Measurements from ENCODE around the gene GPR84. TPM values are rescaled to one million over a fixed set of nuclear protein-coding genes. Genes with fewer than 3 reads are reported as not detected.
A peak's percentile ranks its signal among the peaks of the same experiment; 100 is the strongest.

Gene GPR84
- total and polyA plus RNA-seq, 2 of the 8 experiments (the other 6 are each of a cell fraction or from before 2014, with no cell fraction given): 0.09 TPM; not detected in 1

GRCh38 chr12:54411391-54412241 lies 47.3 kb upstream of the GPR84 start:
- H3K4ac ChIP-seq (replicated peaks; ENCODE audit: insufficient read length, low read depth, low read length): no peak overlapping the region
- no peak overlapping the region for H3K14ac ChIP-seq (ENCODE audit: insufficient read length)
- H4K20me1 ChIP-seq (replicated peaks in 1 of 2; ENCODE audit: control insufficient read depth in 1 of 2, insufficient read depth in 2 of 2, low read length in 2 of 2): peaks cover 2% of the 10 kb centered on the region in 2 experiments
- H3K56ac ChIP-seq (replicated peaks; ENCODE audit: insufficient read length, low read depth, low read length): no peak overlapping the region
- H3K23me2 ChIP-seq (ENCODE audit: low read depth, low read length): no peaks in the 10 kb centered on the region
- TF ChIP-seq KDM5A (IDR thresholded peaks at IDR 0.05; ENCODE audit: low read length): no peak
- peak; percentile 72 for TF ChIP-seq USF2 (IDR thresholded peaks at IDR 0.05; ENCODE audit: low read length)
- no peak for TF ChIP-seq PHF8 (conservative IDR thresholded peaks at IDR 0.05; ENCODE audit: low read depth, low read length)
- no peak overlapping the region for H2BK5ac ChIP-seq (ENCODE audit: low read depth, low read length)
- no peak overlapping the region for H3K4me3 ChIP-seq (ENCODE audit: extremely low read depth in 1 of 4, insufficient read depth in 2 of 4, low read depth in 3 of 4, low read length in 4 of 4)
- ChIA-PET POLR2A (ENCODE audit: partially characterized antibody) (interaction anchor here (0.8 to 2.0 kb wide), 4 partner anchors 9 to 15 kb away, joined by 3 to 9 read pairs (median 4); no protein-coding TSS in a partner anchor), CTCF (ENCODE audit: partially characterized antibody) (interaction anchor here (0.7 to 12.1 kb wide), 11 partner anchors 11 to 160 kb away, joined by 4 to 271 read pairs (median 5); partner anchors contain the start of gene ZNF385A)
- no peak overlapping the region for H3K23ac ChIP-seq (ENCODE audit: insufficient read length)
- H4K8ac ChIP-seq (ENCODE audit: extremely low read depth, insufficient read depth, low read length): no peak overlapping the region
- H3K18ac ChIP-seq (ENCODE audit: extremely low read depth, low read length): peak overlapping the region; percentile 38
- no peak overlapping the region for H2BK15ac ChIP-seq (ENCODE audit: low read length)
- FAIRE-seq (no peak), DNase-seq (ENCODE audit: low read depth in 1 of 2, low spot score in 2 of 2) (peak in 1 of 2 experiments; percentile 67)
- H2BK12ac ChIP-seq (ENCODE audit: low read depth, low read length): peak overlapping the region; percentile 63; the same call in 1 of the 2 replicates
- no peak overlapping the region for H3K4me2 ChIP-seq (ENCODE audit: insufficient read depth in 1 of 2, low read depth in 2 of 2, low read length in 2 of 2)
- peaks cover 0 to 2% (median 0%) of the 10 kb centered on the region in 4 experiments; a peak in 3 of 8 replicates for H3K36me3 ChIP-seq (ENCODE audit: control insufficient read depth in 2 of 4, insufficient read depth in 4 of 4, low read length in 3 of 4)
- H2BK120ac ChIP-seq (replicated peaks; ENCODE audit: low read depth, low read length): no peak overlapping the region
- peaks cover 0 to 7% (median 0%) of the 10 kb centered on the region in 4 experiments; a peak in 2 of 7 replicates for H3K4me1 ChIP-seq (replicated peaks in 1 of 4; ENCODE audit: control insufficient read depth in 3 of 4, insufficient read depth in 4 of 4, low read length in 3 of 4)
- H3K27ac ChIP-seq (ENCODE audit: low read depth, low read length): no peak overlapping the region
- no peaks in the 10 kb centered on the region for H3K9me3 ChIP-seq (ENCODE audit: insufficient read depth in 2 of 2, low read depth in 1 of 2, low read length in 1 of 2)
- no peak overlapping the region for H2BK20ac ChIP-seq (ENCODE audit: low read length)
- no peak overlapping the region for H2AFZ ChIP-seq (ENCODE audit: low read length)
- no peak overlapping the region for H2AK5ac ChIP-seq (ENCODE audit: low read depth, low read length)
- H3K9ac ChIP-seq (replicated peaks in 1 of 4; ENCODE audit: extremely low read depth in 1 of 4, low read depth in 3 of 4, low read length in 3 of 4): peak overlapping the region in 1 of 4 experiments; percentile 24; a peak in 1 of 7 replicates
- 67% methylated on average over 7 of the region's 10 CpGs; no CpG with 5 or more reads in 1 of the 2 experiments for WGBS, 2 experiments (ENCODE audit: extremely low coverage in 1 of 2, insufficient coverage in 1 of 2, insufficient read length in 1 of 2, insufficient replicate concordance in 2 of 2, low coverage in 1 of 2, low lambda C conversion rate in 2 of 2, missing lambda C conversion rate in 1 of 2)
- peaks cover 2% of the 10 kb centered on the region; the same call in 1 of the 2 replicates for H3K79me1 ChIP-seq (ENCODE audit: low read depth, low read length)
- no peaks in the 10 kb centered on the region for H3K79me2 ChIP-seq (ENCODE audit: control insufficient read depth in 1 of 2, insufficient read depth in 2 of 2, low read length in 2 of 2)
- no peak overlapping the region for H4K91ac ChIP-seq (replicated peaks; ENCODE audit: insufficient read length, low read length)
- H3K27me3 ChIP-seq (replicated peaks in 1 of 4; ENCODE audit: control insufficient read depth in 3 of 4, extremely low read depth in 1 of 4, insufficient read depth in 3 of 4, low read length in 3 of 4): no peaks in the 10 kb centered on the region
- H4K5ac ChIP-seq (ENCODE audit: insufficient read length, low read depth, low read length): no peak overlapping the region

Measured in H1 (cell line).